KOPT-K1 (cell line): ENCODE results near the gene ACTL9.

ENCODE experiments used
- H3K27ac ChIP-seq: fragments of 200-600 bp; sonication (generic); 2 replicates; pipeline ENCODE4 v1.5.1; 2016; ENCODE audit warnings: antibody characterized with exemption, mild to moderate bottlenecking, low read depth, low read length; ENCODE audit not compliant: poor library complexity, severe bottlenecking
- H3K36me3 ChIP-seq: fragments of 200-600 bp; sonication (generic); 2 replicates; pipeline ENCODE4 v1.5.1; 2017; ENCODE audit warnings: antibody characterized with exemption, mild to moderate bottlenecking, low read length, moderate library complexity; ENCODE audit not compliant: insufficient read depth
- H3K9me3 ChIP-seq: fragments of 200-600 bp; sonication (generic); 2 replicates; pipeline ENCODE4 v1.5.1; 2017; ENCODE audit warnings: antibody characterized with exemption, low read length, mild to moderate bottlenecking; ENCODE audit not compliant: insufficient read depth, poor library complexity, severe bottlenecking

ACTL9 gene

GRCh38 chr19:8673276-8673891 lies 25.2 kb downstream of the ACTL9 start:
- Histone ChIP-seq H3K9me3 (no peaks in the 10 kb centered on the region), H3K36me3 (peaks cover 54% of the 10 kb centered on the region), H3K27ac (peak overlapping the region; percentile 30)

GRCh38 chr19:8666814-8667405 lies 31.7 kb downstream of the ACTL9 start:
- Histone ChIP-seq H3K36me3 (peaks cover 10% of the 10 kb centered on the region), H3K9me3 (no peaks in the 10 kb centered on the region), H3K27ac (peak overlapping the region; percentile 96)

GRCh38 chr19:8665468-8666213 lies 33.0 kb downstream of the ACTL9 start:
- no peaks in the 10 kb centered on the region for H3K9me3 ChIP-seq
- peaks cover 10% of the 10 kb centered on the region for H3K36me3 ChIP-seq
- peak overlapping the region; percentile 96 for H3K27ac ChIP-seq

GRCh38 chr19:8664671-8665057 lies 33.9 kb downstream of the ACTL9 start:
- Histone ChIP-seq H3K27ac (peak overlapping the region; percentile 96), H3K9me3 (no peaks in the 10 kb centered on the region), H3K36me3 (peaks cover 5% of the 10 kb centered on the region; the same call in 1 of the 2 replicates)

GRCh38 chr19:8663920-8664670 lies 34.5 kb downstream of the ACTL9 start:
- Histone ChIP-seq H3K36me3 (no peaks in the 10 kb centered on the region; the same call in 1 of the 2 replicates), H3K27ac (peak overlapping the region; percentile 96), H3K9me3 (no peaks in the 10 kb centered on the region)

- Histone ChIP-seq H3K9me3 (no peaks in the 10 kb centered on the region), H3K36me3 (no peaks in the 10 kb centered on the region; the same call in 1 of the 2 replicates), H3K27ac (peak overlapping the region; percentile 96)
Observed at GRCh38 chr19:8662263-8662662, 36.3 kb downstream of the ACTL9 start.

GRCh38 chr19:8659905-8660304 lies 38.7 kb downstream of the ACTL9 start:
- Histone ChIP-seq H3K36me3 (no peaks in the 10 kb centered on the region; the same call in 1 of the 2 replicates), H3K27ac (peak overlapping the region; percentile 90), H3K9me3 (no peaks in the 10 kb centered on the region)

- Histone ChIP-seq H3K36me3 (no peaks in the 10 kb centered on the region; the same call in 1 of the 2 replicates), H3K9me3 (no peaks in the 10 kb centered on the region), H3K27ac (peak overlapping the region; percentile 90)
Observed at GRCh38 chr19:8657869-8658268, 40.7 kb downstream of the ACTL9 start.

- Histone ChIP-seq H3K36me3 (no peaks in the 10 kb centered on the region), H3K9me3 (no peaks in the 10 kb centered on the region), H3K27ac (peak overlapping the region; percentile 90)
Observed at GRCh38 chr19:8655340-8655709, 43.3 kb downstream of the ACTL9 start.

- no peaks in the 10 kb centered on the region for H3K36me3 ChIP-seq
- peak overlapping the region; percentile 90 for H3K27ac ChIP-seq
- no peaks in the 10 kb centered on the region for H3K9me3 ChIP-seq
Observed at GRCh38 chr19:8654591-8655339, 43.8 kb downstream of the ACTL9 start.

- no peak overlapping the region for H3K27ac ChIP-seq
- no peaks in the 10 kb centered on the region for H3K9me3 ChIP-seq
- no peaks in the 10 kb centered on the region for H3K36me3 ChIP-seq
Observed at GRCh38 chr19:8648240-8648639, 50.4 kb downstream of the ACTL9 start.
